Left renal cortex interstitium (tissue), 4 donors: ENCODE results near the gene KIF6. TPM values are rescaled to one million over a fixed set of nuclear protein-coding genes. Genes with fewer than 3 reads are reported as not detected.
A peak's percentile ranks its signal among the peaks of the same experiment; 100 is the strongest.

Experiments used
- DNase-seq, 4 donors: peaks; one replicate each; pipeline ENCODE4 v3.0.0-alpha.2; 2013; ENCODE audit warnings: low read depth in 4 of 4, low spot score in 2 of 4, missing footprints in 1 of 4
- polyA plus RNA-seq, 4 donors: library from polyadenylated mRNA; unstranded; fragments of 120-200 nt; gene quantifications; one replicate each; pipeline ENCODE4 v1.2.1, GENCODE V29; 2013; ENCODE audit not compliant: insufficient read length in 4 of 4

KIF6 gene
- polyA plus RNA-seq, 4 donors: 2.9 to 4.7 (median 4.0) TPM

DNA sequence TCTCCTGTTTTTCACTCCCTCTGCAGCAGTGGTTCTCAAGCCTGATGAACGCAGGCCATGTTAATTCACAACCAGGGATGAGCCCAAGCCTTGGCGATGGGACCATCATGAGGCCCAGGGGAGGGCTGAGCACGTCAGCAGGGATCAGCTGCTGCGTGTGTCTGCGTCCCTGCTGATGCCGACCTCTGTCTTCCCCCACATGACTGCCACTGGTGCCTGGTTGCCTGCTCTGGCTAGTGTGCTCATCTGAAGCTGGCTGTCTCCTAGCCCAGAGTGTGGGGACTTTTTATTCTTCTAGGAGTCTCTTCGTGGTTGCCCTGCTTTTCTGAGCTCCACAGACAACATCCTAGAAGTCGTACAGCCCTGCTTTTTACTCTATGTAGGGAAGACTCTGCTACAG is 361.9 kb downstream of the KIF6 start:
- no peak for DNase-seq

DNA sequence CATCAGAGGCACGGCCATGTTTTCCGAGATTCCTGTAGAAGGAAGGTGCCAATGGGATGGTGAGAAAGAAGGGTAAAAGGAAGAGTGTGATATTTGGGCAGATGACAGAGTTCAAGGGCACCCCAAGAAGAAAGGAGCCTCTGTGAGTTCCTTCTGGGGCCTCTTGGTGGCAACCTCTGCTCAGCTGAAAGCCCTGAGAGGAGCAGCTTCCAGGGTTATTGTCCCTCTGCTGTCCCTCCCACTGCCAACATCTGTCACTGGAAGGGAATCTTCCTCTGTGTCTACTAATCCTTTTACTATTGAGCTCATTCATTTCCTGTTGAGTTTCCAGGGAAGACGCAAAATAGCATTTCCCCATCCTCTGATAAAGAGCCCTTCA is 362.7 kb downstream of the KIF6 start:
- no peak for DNase-seq

DNA sequence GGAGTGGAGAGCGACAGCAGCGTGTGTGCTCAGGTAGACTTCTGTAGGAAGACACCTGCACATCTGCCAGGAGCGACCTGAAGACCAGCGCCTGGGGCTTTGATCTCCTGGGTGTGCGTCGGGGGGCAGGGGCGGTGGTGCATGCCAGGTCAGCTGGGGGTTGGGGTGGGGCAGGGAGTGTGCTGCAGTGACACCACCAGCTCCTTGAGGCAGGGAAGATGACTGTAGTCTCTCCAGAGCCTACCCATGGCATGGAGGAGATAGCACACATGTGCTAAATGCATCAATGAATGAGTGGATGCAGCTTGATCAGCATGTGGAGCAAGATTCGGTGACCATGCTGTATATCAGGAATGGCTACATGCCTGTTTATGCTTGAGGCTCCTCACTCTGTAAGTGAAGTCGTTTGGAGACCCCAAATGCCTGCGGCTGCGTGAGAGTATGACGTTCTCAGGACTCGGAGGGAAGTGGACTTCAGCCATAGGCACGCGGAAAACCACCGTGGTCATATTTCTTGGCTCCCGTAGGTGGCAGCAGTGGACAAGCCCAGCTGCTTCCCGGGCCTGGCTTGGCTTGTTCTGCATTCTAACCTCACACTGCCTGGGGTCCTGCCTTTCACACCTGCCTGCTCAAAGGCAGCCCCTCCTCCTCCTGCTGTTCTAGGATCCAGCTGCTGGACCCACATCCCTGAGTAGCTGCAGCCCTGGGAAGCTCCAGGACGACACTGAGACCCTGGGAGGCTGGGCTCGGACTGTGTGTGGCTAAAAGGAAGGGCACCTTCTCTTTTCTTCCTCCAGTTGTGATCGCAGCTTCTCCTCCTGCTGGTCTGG is 363.3 kb downstream of the KIF6 start:
- DNase-seq: peak in 2 of 4 donors; percentile 68 to 73

DNA sequence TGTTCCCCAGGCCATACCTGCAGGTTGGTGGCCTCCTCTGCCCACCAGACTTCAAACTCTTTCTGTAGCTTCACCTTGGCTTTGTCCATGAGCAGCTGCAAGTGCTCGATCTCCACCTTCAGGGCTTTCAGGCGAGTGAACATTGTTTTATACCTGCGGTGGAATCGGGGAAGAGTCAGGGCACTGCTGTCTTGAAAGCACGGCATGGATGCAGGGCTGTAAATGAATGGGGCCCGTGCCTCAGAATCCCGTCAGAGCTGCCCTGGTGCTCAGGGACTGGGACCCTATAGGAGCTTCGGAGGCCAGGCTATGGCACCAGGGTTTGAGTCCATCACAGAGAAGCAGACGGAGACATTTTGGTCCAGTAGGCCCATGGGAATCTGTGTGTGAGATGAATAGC is 364.8 kb downstream of the KIF6 start:
- no peak for DNase-seq

DNA sequence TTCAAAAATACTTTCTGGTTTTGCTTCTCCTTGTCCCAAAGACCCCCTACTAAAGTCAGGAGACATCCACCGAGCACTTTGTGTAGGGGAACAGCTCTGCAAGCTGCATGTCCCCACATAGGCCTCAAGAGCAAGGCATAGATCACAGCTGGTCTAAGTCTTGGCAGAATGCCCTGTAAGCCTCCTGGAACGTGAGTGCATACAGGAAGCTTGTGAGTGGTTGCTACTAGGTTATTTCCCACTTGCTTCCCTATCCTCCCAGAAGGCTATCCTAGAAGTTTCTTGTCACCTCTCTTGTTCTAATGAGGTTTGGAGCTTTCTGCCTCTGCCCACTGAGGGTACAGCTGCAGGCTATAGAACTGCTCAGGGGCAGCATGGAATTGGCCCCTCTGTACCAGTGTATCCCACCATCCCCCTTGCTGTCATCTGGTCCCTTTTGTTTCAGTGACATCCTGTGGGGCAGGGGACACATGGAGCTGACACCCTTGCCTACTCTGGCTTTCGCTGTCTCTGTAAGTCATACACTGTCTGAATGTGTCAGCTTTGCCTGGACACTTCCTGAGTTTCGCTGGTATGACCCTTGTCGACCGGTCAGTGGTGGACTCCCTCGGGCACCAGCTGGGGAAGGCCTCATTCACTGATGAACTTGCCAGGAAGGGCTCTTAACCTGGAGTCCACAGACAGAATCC is 367.1 kb downstream of the KIF6 start:
- DNase-seq: no peak

DNA sequence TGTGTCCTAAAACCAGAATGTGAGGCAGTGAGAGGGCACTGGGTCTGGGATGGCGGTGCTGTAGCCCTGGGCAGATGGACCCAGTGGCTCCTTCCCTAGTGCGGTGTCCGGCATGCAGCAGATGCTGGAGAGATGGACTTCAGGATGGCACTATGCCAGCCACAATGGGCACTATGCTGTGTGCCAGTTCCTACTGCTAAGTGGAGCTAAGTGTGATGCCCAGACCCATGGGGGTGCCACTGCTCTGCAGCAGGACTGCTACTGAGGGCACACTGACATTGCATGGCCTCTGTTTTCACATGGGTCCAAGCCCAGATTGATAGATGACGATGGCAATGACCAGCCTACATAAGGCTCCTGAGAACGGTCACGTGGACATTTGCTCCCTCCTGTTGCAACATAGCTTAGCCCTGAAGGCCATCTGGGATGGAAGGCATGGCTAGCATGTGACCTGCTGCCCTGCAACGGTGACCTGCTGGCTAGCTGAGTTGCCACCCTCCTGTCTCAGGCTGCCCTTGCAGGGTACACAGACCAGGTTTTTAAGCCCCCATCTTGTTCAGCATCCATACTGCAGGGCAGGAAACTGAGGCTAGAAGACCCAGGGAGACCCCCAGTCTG is 371.4 kb downstream of the KIF6 start:
- DNase-seq: no peak

DNA sequence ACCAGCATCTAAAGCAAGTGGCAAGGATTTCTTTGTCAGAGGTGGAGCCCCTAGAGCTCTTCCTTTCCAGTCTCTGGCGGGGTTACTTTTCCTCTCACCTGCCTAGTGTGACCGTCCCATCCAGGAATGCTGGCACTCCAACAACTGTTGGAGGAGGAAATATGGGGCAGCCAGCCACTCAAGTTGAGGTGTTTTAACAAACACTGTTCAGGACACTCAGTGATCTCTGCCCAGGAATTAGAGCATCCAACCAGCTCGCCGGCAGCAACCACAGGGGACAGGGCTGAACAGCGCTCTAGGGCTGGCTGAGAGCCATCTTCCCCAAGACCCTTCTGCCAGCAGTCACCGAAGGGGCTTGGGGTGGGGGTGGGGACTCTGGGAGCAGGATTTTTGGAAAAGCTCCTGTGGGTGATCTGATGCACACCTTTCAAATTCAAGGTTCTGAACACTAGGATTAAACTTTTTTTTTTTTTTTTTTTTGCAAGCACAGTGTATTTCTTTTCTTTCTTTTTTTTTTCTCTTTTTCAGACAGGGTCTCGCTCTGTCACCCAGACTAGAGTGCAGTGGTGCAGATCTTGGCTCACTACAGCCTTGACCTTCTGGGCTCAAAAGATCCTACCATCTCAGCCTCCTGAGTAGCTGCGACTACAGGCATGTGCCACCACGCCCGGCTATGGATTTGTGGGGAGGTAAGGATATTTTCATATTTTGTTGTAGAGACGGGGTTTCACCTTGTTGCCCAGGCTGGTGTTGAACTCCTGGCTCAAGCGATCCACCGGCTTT is 374.3 kb downstream of the KIF6 start:
- no peak for DNase-seq

DNA sequence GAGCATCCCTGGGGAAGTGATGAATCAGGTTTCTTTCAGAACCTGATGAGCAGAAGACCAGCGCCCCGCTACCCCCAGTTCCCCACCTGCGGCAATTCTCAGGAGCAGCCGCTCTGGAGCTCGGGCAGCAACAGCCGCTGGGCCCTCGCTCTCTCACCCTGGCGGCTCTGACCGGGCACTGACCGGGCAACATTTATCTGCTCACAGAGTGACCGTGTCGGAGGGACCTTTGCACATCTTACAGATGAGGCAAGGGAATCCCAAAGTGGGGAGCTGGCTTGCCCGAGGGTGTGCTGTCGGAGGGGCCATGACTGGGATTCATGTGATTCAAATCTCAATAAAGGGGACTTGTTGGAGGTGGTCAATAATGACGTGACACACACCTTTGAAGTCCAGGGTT is 376.5 kb downstream of the KIF6 start:
- no peak for DNase-seq

DNA sequence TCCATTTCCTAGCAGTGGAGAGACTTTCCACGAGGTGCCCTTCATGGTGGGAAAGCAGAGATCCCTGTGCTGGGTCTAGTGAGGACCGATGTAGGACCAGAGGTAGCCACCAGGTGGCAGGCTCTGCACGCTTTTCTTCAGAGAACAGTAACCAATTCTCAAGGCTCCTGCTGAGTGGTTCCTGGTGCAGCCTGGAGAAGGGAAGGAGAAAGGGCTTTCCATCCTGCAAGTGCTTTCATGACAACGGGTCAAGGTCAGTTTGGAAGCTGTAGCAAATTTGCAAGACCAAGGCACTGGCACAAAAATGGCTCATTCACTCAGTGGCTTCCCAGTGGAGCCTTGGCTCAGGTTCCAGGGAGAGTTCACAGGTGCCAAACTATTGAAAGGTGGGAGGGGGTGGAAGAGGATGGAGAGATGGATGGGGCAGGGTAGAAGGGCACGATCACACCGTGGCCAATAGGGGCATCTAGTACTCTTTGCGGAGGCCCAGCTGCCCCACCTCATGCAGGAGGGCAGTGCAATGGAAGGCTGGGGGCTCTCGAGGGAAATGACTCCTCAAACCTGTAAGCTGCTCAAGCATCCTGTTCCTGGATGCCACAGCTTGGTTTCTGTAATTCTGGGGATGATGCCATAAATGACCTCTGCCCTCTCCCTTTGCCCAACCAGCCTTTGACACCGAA is 377.2 kb downstream of the KIF6 start:
- DNase-seq: peak in 2 of 4 donors; percentile 34 to 59

DNA sequence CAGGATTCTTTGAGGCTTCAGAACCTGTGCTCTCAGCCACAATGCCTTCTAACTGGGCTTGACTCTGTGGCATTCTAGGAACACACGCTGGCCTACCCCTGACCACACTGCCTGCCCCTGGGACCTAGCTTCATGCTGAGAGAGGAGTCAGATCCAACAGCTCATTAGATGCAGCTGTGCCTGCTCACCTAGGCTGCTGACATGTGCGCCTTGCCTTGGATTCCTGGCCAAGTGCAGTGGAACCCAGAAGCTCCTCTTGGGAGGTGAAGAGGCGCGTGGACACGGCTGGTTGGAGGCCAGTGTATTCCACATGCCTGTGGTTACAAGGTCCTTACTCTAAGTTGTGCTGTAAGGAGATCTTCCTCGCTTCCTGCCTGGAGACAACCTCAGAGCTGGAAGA is 378.0 kb downstream of the KIF6 start:
- no peak for DNase-seq

DNA sequence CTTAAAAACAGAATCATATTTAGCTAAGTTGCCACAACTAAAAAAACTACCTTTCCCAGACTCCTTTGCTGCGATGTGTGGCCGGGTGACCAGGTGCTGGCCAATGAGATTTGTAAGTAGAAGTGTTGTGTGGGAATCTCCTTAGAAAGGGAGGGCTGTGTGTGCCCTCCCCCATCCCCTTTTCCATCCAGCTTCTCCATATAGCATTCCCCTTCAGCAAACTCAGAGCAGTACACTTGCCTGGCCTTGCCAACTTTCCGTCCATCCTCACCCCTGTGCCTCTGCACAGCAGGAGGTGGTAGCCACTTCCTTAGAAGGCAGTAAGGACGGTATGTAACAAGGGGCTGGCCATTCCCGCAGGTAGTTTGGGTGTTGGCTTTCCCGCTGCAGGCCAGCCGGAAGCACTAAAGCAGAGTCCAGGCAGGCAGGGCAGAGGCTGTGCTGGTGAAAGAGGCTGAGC is 380.4 kb downstream of the KIF6 start:
- no peak for DNase-seq

DNA sequence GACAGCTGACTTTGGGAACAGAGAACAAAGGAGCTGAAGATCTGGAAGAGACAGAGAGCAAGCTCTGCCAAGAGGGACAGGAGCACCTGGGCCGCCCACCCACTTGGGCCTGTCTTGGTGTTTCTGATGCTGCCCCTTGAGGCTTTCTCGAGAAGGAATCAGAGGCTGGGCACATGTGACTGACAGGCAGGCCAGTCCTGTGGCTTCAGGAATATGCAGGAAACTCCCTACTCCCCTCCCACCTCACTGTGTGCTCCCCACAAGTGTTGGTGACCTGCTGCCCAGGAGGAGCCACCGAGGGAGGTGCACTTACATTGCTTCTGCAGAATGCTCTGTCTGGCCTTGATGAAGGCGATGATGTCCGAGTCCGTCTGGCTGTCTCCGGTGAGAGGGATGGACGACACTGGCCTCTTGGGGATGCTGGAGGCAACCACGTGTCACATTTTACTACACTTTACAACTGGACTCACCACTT is 381.8 kb downstream of the KIF6 start:
- DNase-seq: no peak

DNA sequence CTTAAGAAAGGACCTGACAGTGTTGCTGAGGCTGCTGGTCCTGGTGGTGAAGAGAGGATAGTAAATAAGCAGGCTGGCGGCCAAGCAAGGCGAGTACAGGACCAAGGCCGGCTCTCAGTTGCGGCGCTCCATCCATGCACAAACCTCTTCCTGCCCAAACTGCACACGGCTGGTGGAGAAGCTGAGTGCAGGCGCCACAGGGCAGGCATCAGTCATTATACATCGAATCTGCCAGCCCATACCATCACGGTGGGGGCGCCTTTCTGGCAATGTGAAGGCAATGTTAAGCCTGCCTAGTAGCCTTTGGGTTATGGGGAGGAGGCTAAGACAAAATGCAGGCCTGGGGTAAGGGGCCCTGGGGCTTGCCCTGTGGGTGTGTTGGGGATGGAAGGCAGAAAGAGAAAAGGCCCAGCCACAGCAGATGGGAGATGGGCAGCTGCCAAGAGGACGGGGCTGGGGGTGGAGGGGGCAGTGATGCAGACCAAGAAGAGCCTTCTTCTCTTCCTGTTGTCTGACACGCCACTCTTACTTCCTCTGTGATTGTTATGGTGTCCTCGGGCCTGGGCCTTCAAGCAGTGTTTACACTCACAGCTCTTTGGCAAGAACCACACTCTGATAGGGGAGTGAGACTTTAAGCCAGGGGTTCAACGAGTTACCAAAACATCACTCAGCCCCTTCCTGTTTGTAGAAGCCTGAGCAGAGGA is 382.4 kb downstream of the KIF6 start:
- DNase-seq: no peak

DNA sequence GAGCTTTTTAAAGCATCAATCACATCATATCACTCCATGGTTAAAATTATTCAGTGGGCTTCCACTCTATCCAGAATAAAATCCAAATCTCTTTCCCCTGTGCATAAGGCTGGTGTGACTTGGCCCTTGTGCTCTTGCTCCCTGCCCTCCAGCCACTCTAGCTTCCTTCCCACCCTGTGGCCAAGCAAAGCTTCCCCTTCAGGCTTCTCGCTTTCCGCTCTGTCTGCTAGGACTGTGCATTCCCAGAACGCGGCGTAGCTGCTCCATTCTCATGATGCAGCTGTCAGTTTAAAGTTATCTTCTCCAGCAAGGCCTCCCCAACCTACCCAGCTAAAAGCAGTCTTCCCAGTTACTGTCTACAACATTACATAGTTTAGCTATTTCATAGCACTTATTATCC is 383.3 kb downstream of the KIF6 start:
- no peak for DNase-seq

DNA sequence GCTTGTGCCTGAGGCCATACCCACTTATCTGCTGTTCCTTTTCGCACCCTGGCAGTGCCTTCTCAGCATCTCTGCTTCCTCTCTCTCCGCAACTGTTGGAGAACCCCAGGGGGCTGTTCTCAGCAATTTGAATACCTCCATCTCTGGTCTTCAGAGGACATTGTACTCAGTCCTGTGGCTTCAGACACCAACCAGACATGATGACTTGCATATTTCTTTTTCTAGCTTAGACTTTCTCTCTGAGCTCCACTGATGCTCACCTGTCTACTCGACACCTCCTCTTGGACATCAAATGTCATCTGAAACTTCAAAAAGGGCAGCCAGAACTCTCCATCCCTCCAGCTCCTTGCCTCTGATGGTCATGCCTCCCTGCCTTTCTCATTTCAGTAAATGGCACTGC is 383.9 kb downstream of the KIF6 start:
- no peak for DNase-seq

DNA sequence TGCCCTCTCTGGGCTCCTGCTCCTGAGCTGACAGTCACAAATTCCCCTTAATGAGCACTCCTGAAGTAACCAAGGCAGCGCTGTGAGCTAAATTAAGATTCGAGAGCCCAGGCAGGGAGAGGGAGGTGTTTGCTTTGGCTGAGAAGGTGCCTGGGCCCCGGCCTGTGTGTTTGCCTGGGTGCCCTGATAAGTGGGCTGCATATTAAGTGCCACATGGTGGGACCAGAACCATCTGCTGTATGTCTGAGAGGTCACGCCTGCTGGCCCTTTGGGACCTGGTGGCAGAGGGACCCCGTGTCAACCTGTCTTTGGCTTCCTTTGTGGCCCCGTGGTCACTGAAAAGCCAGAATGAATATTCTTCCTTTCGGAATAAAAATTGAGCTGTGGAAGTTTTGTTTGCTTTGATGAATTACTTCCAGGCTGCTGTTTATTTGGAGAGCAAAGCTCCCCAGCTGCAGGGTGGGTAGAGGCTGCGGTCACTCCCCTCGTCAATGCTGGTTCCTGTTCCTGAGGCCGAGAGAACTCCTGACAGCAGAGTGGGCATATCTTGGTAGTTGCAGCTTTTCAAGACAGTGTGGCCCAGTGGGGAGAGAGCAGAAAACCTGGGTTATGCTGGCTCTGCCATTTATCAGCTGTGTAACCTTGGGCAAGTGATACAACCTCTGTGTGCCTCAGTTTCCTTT is 385.2 kb downstream of the KIF6 start:
- DNase-seq: no peak

DNA sequence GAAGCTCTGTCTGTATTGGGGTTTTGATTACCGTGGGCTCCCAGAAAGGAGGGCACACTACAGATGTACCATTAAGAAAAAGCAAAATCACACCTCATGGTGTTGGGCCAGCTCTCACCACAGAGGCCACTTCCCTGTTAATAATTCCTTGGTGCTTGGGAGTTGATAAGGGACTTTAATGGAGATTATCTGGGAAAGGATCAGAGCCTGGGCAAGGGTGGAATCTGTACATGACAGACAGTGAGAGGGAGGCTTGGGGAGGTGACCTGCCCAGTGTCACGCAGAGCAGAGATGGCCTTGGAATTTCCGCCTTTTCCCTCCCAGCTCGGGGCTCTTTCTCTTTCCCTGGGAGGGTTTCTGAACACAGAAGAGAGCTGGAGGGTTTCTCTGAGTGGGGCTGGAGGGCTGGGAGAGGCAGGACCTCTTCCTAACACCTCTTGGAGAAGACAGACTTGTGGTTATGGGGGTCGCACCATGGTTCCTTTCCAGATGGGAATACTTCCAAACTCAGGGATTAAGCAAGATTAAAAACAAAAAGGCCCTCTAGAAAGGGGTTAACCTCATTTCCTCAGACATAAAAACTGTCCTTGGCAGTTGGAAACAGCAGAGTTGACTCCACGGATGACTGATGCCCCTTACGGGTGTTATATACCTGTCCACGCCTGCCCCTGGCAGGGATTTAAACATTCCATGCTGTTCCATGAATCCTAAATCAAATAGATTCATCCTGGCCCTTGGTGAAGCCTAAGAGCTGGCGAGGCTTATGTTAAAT is 385.9 kb downstream of the KIF6 start:
- DNase-seq: no peak

DNA sequence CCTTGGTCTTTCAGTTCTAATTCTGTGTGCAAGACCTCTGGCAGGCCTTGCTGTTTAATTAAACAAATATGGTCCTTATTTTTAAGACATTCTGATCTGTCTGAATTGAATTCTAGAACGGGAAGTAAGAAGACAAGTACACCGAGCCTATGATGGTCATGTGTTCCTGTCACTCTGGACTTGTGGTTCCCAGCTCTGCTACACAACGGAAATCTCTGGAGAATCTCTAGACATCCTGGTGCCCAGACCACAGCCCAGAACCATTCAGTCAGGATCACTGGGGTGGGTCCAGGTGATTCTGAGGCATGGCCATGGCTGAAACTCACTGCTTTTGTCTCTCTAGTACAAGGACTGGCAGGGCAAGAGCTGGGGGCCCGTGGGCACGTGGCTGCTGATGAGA is 386.8 kb downstream of the KIF6 start:
- no peak for DNase-seq
